Neural cell (in vitro differentiated cells): ENCODE results near the gene PTPRG. TPM values are rescaled to one million over a fixed set of nuclear protein-coding genes. Genes with fewer than 3 reads are reported as not detected.

Source experiments
- H2AFZ ChIP-seq: fragments of 200-600, 300-800 bp; sonication (generic), shearing (Covaris generic); 2 replicates; pipeline ENCODE4 v1.6.0; 2014; ENCODE audit warnings: low read depth, mild to moderate bottlenecking, antibody characterized with exemption, low read length, moderate library complexity
- H3F3A ChIP-seq: fragments of 200-600 bp; shearing (Covaris generic); 2 replicates; pipeline ENCODE4 v1.6.1; 2016; ENCODE audit warnings: mild to moderate bottlenecking, moderate library complexity, mixed read lengths, antibody characterized with exemption, low read length; ENCODE audit not compliant: insufficient read depth, poor library complexity, severe bottlenecking
- H3K27ac ChIP-seq: fragments of 200-600, 300-800 bp; sonication (generic), shearing (Covaris generic); 2 replicates; pipeline ENCODE4 v1.5.1; 2014; ENCODE audit warnings: mild to moderate bottlenecking, low read length, moderate library complexity
- H3K27me3 ChIP-seq: fragments of 300-800, 200-600 bp; sonication (generic), shearing (Covaris generic); 2 replicates; pipeline ENCODE4 v1.6.0; 2014; ENCODE audit warnings: mild to moderate bottlenecking, low read depth, low read length, moderate library complexity; ENCODE audit not compliant: insufficient read depth
- H3K36me3 ChIP-seq: fragments of 300-800, 200-600 bp; sonication (generic), shearing (Covaris generic); 2 replicates; pipeline ENCODE4 v1.5.1; 2014; ENCODE audit warnings: mild to moderate bottlenecking, antibody characterized with exemption, low read length, moderate library complexity; ENCODE audit not compliant: insufficient read depth
- H3K4me2 ChIP-seq: fragments of 300-800, 200-600 bp; sonication (generic), shearing (Covaris generic); 2 replicates; pipeline ENCODE4 v1.6.0; 2014; ENCODE audit warnings: mild to moderate bottlenecking, low read length
- H3K4me3 ChIP-seq: fragments of 300-800, 200-600 bp; sonication (generic), shearing (Covaris generic); 2 replicates; pipeline ENCODE4 v1.5.1; 2014; ENCODE audit warnings: mild to moderate bottlenecking, low read length, moderate library complexity
- H3K79me2 ChIP-seq: fragments of 200-600 bp; shearing (Covaris generic); replicated peaks from 2 replicates; pipeline ENCODE4 v1.6.0; 2014; ENCODE audit warnings: mild to moderate bottlenecking, low read length, moderate library complexity; ENCODE audit not compliant: insufficient read depth
- H3K9ac ChIP-seq: fragments of 300-800, 200-600 bp; sonication (generic), shearing (Covaris generic); 2 replicates; pipeline ENCODE4 v1.6.1; 2016; ENCODE audit warnings: mild to moderate bottlenecking, low read length, mixed read lengths
- H3K9me2 ChIP-seq: fragments of 200-600 bp; shearing (Covaris generic); 2 replicates; pipeline ENCODE4 v1.6.1; 2016; ENCODE audit warnings: mild to moderate bottlenecking, low read length, mixed read lengths; ENCODE audit not compliant: insufficient read depth
- H3K9me3 ChIP-seq: fragments of 200-600, 300-800 bp; sonication (generic), shearing (Covaris generic); 2 replicates; pipeline ENCODE4 v1.6.1; 2016; ENCODE audit warnings: mild to moderate bottlenecking, mixed run types, low read length, moderate library complexity, mixed read lengths
- H4K20me1 ChIP-seq: fragments of 200-600 bp; shearing (Covaris generic); 2 replicates; pipeline ENCODE4 v1.6.1; 2016; ENCODE audit warnings: mild to moderate bottlenecking, mixed run types; ENCODE audit not compliant: insufficient read depth
- CTCF ChIP-seq: fragments of 450-650 bp; IDR thresholded peaks from 2 replicates; pipeline ENCODE4 v1.5.1; 2014; ENCODE audit warnings: antibody characterized with exemption, mild to moderate bottlenecking, moderate library complexity; ENCODE audit not compliant: poor library complexity, severe bottlenecking
- EP300 ChIP-seq: fragments of 450-650 bp; conservative IDR thresholded peaks from 2 replicates; pipeline ENCODE4 v1.6.1; 2014; ENCODE audit warnings: antibody characterized with exemption, mild to moderate bottlenecking, moderate library complexity; ENCODE audit not compliant: poor library complexity, severe bottlenecking
- EZH2 ChIP-seq: fragments of 200-600, 300-800 bp; shearing (Covaris generic), sonication (generic); IDR thresholded peaks from 2 replicates; pipeline ENCODE4 v1.6.1; 2014; ENCODE audit warnings: antibody characterized with exemption, low read length, borderline replicate concordance, mild to moderate bottlenecking; ENCODE audit not compliant: insufficient read depth, poor library complexity, severe bottlenecking
- MXI1 ChIP-seq: fragments of 450-650 bp; conservative IDR thresholded peaks from 2 replicates; pipeline ENCODE4 v1.6.1; 2014; ENCODE audit warnings: antibody characterized with exemption, mild to moderate bottlenecking; ENCODE audit not compliant: poor library complexity, severe bottlenecking
- POLR2AphosphoS5 ChIP-seq: IDR thresholded peaks from 2 replicates; pipeline ENCODE4 v1.6.1; 2012
- RAD21 ChIP-seq: fragments of 450-650 bp; conservative IDR thresholded peaks from 2 replicates; pipeline ENCODE4 v1.6.1; 2014; ENCODE audit warnings: antibody characterized with exemption, mild to moderate bottlenecking, moderate library complexity
- REST ChIP-seq: IDR thresholded peaks from 2 replicates; pipeline ENCODE4 v1.6.1; 2012; ENCODE audit warnings: borderline replicate concordance
- SMC3 ChIP-seq: fragments of 450-650 bp; conservative IDR thresholded peaks from 2 replicates; pipeline ENCODE4 v1.6.1; 2014; ENCODE audit warnings: antibody characterized with exemption, mild to moderate bottlenecking, moderate library complexity; ENCODE audit not compliant: poor library complexity
- TAF1 ChIP-seq: IDR thresholded peaks from 2 replicates; pipeline ENCODE4 v1.6.1; 2012; ENCODE audit warnings: low read depth
- polyA plus RNA-seq: library from polyadenylated mRNA; depleted of rRNA; stranded (reverse); fragments of >200 nt; gene quantifications from 2 replicates; pipeline ENCODE4 v1.2.3, GENCODE V29; 2014

Gene PTPRG
- polyA plus RNA-seq, 1 donor from 2014 or later, result 33.1 TPM

GRCh38 chr3:62293051-62293780 lies 731.8 kb downstream of the PTPRG start:
- no peaks in the 10 kb centered on the region for H4K20me1 ChIP-seq
- no peak overlapping the region for H3K4me2 ChIP-seq
- H3K79me2 ChIP-seq, result no peaks in the 10 kb centered on the region
- H3K9me3 ChIP-seq, result no peaks in the 10 kb centered on the region
- no peaks in the 10 kb centered on the region for H3K9me2 ChIP-seq
- no peak overlapping the region for H3K27ac ChIP-seq
- H3K27me3 ChIP-seq, result no peaks in the 10 kb centered on the region
- no peak overlapping the region for H3K4me3 ChIP-seq
- H2AFZ ChIP-seq, result no peak overlapping the region
- no peak for TF ChIP-seq REST
- TF ChIP-seq MXI1, result no peak
- no peak for TF ChIP-seq RAD21
- no peak for TF ChIP-seq POLR2AphosphoS5
- no peak for TF ChIP-seq CTCF
- no peak for TF ChIP-seq EZH2
- no peak for TF ChIP-seq SMC3
- no peak for TF ChIP-seq TAF1
- TF ChIP-seq EP300, result no peak
- no peaks in the 10 kb centered on the region for H3F3A ChIP-seq
- H3K36me3 ChIP-seq, result no peaks in the 10 kb centered on the region
- H3K9ac ChIP-seq, result no peak overlapping the region

- Histone ChIP-seq H3F3A (no peaks in the 10 kb centered on the region), H3K9ac (no peak overlapping the region), H3K4me3 (no peak overlapping the region), H3K27me3 (no peaks in the 10 kb centered on the region), H3K9me2 (no peaks in the 10 kb centered on the region), H3K4me2 (no peak overlapping the region), H4K20me1 (no peaks in the 10 kb centered on the region), H3K79me2 (no peaks in the 10 kb centered on the region), H3K27ac (no peak overlapping the region), H3K36me3 (no peaks in the 10 kb centered on the region), H3K9me3 (no peaks in the 10 kb centered on the region), H2AFZ (no peak overlapping the region)
- TF ChIP-seq REST (no peak), TAF1 (no peak), CTCF (no peak), SMC3 (no peak), RAD21 (no peak), MXI1 (no peak), POLR2AphosphoS5 (no peak), EZH2 (no peak), EP300 (no peak)
Observed at GRCh38 chr3:62295571-62295970, 734.2 kb downstream of the PTPRG start.
